Stimulated activated naive CD8-positive, alpha-beta T cell treated with anti-CD3 and anti-CD28 coated beads, Interleukin-15, amount 100 ng/mL, for 72 hours (primary cell): ENCODE results near the gene PKN1.
"Not testable (repeated sequence)": the region's sequence is repeated elsewhere in the genome, so short reads cannot be mapped to it uniquely, and the experiment has no call there.

Source experiments
- ATAC-seq: fragments of 150-1000 bp; cut with Tn5 transposase; 2 replicates; pipeline ENCODE4 v1.10.0; 2021; ENCODE audit warnings: mild to moderate bottlenecking, moderate library complexity
- DNase-seq, 2 donors: peaks; one replicate each; pipeline ENCODE4 v3.0.0; 2021 to 2022
- H3K27ac Mint-ChIP-seq, 2 donors: one replicate each; pipeline ENCODE4 v1.8.0; 2022; ENCODE audit warnings: mild to moderate bottlenecking in 2 of 2, mixed read lengths in 2 of 2, moderate library complexity in 2 of 2
- H3K27me3 Mint-ChIP-seq: one replicate; pipeline ENCODE4 v1.8.0; 2022; ENCODE audit warnings: mixed read lengths
- H3K4me1 Mint-ChIP-seq: one replicate; pipeline ENCODE4 v1.8.0; 2022; ENCODE audit warnings: mild to moderate bottlenecking, mixed read lengths
- H3K4me3 Mint-ChIP-seq, 2 donors: one replicate each; pipeline ENCODE4 v1.8.0; 2022; ENCODE audit warnings: mild to moderate bottlenecking in 2 of 2, mixed read lengths in 2 of 2, moderate library complexity in 1 of 2
- H3K9me3 Mint-ChIP-seq, 2 donors: one replicate each; pipeline ENCODE4 v1.8.0; 2022; ENCODE audit warnings: mixed read lengths in 2 of 2

Gene PKN1

DNA sequence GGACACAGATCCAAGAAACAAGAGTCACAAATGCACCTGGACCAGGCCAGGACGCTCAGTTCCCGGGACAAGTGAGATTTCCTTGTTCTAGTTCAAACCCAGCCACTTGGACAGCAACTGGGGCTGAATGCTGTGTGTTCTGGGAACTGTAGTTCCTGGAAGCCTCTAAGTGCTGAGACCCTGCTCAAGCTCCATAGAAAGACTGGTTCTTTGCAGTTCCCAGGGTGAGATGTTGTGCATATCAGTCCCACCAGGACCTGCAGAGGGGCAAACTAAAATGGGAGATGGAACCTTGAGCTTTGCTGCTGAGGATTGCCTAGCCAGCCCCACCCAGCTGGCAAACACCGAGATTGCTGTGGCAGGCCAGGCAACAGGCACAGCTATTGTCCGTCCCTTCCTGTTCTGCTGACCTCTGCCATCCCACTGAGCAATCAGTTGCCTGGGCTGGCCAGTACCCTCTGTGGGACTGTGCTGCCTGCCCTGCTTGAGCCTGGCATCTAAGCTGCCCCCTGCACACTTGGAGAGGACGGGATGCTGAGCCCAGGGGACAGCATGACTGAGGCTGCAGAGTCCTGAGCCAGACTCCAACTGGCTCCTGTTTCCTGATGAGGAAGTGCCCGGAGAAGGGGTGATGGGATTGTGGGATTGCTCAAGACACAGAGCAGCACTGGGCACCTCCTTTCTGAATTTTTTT lies 64.3 kb downstream of the PKN1 start:
- Mint-ChIP-seq H3K4me3 (peak overlapping the region in 1 of 2 donors; percentile 80), H3K9me3 (no peaks in the 10 kb centered on the region), H3K27me3 (peaks cover 7% of the 10 kb centered on the region), H3K4me1 (peaks cover 28% of the 10 kb centered on the region), H3K27ac (no peak overlapping the region)
- no peak for DNase-seq
- ATAC-seq: no peak

DNA sequence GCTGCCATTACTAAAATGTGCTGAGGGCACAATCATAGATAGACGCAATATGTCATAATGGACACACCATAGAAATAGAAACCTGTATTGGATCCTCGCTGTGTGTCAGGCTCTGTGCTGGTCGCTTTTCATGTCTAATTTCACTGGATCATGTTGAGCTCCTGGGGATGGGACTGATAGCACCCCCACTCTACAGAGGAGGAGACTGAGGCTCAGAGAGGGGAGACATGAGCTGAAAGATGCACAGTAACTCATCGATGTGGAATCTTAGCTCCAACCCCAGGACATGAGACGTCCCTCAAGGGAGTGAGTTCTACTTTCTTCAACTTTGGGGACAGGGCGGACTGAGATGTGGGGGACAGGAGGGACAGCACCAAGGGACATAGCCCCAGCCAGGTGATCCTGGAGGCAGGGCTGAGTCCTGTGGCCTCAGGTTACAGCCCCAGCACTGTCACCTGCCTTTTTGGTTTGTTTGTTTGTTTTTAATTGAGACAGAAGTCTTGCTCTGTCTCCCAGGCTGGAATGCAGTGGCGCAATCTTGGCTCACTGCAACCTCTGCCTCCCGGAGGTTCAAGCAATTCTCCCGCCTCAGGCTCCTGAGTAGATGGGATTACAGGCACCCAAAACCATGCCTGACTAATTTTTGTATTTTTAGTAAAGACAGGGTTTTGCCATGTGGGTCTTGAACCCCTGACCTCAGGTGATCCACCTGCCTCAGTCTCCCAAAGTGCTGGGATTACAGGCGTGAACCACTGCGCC lies 69.4 kb downstream of the PKN1 start:
- ATAC-seq: no peak
- Mint-ChIP-seq H3K27me3 (peaks cover 4% of the 10 kb centered on the region), H3K4me1 (peaks cover 28% of the 10 kb centered on the region), H3K9me3 (no peaks in the 10 kb centered on the region), H3K4me3 (no peak overlapping the region), H3K27ac (no peak overlapping the region)
- no peak for DNase-seq

DNA sequence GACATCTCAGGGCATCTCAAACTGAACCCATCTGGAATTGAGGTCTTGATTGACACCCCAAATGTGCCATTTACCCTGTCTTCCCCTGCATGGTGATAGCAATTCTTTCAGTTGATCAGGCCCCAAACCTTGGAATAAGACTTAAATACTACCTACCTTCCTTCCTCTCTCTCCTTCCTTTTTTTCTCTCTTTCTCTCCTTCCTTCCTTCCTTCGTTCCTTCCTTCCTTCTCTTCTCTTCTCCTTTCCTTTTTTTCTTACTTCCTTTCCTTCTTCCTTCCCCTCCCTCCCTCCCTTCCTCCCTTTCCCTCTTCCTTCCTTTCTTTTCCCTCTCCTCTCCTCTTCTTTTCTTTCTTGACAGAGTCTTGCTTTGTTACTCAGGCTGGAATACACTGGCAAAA lies 70.2 kb downstream of the PKN1 start:
- ATAC-seq (no peak), DNase-seq (no peak)
- H3K27ac Mint-ChIP-seq: no peak overlapping the region
- H3K4me3 Mint-ChIP-seq: no peak overlapping the region
- H3K27me3 Mint-ChIP-seq: no peaks in the 10 kb centered on the region
- H3K4me1 Mint-ChIP-seq: peaks cover 31% of the 10 kb centered on the region
- H3K9me3 Mint-ChIP-seq: no peaks in the 10 kb centered on the region

DNA sequence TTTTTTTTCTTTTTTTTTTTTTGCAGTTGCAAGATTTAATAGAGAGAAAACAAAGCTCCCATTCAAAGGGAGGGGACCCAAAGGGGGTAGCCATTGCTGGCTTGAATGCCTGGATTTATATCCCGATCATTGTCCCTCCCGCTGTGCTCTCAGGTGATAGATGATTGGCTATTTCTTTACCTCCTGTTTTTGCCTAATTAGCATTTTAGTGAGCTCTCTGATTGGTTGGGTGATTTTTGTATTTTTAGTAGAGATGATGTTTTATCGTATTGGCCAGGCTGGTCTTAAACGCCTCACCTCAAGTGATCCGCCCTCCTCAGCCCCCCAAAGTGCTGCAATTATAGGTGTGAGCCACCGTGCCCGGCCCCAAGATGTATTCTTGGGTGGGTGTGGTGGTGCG lies 71.5 kb downstream of the PKN1 start:
- H3K27me3 Mint-ChIP-seq, H3K27ac Mint-ChIP-seq, ATAC-seq, DNase-seq, H3K9me3 Mint-ChIP-seq, H3K4me3 Mint-ChIP-seq: not testable (repeated sequence)
- H3K4me1 Mint-ChIP-seq: peaks cover 41% of the 10 kb centered on the region

DNA sequence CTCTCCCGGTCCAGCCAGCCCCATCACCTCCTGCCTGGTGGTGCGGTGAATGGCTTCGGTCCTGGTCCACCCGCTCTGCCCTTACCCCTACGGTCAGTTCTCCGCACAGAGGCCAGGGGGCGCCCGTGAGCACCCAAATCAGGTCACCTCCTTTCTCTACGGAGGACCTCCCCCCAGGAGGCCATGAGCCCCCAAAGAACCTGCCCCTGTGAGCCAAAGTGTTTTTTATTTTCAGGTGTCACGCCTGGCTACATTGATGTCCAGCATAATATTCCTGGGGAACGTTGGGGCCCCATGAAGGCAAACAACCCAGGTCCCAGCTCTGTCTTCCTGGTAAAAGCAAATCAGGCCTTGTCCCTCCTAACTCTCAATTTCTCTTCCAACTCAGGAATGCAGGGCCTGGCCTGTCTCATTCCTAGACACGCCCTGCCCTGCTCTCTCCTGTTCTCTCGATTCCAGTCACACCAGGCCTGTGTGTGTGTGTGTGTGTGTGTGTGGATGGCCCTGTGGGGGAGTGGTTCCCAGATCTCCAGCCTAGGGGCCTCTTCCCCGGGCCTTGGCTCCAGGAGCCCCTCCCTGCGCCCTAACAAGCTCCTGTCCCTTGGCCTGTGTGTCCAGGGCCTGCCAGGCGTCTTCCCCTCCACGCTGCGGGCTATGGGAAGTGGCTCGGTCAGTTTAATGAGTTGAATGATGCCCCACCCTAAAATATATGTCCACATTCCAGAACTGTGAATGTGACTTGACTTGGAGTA lies 72.6 kb downstream of the PKN1 start:
- H3K4me1 Mint-ChIP-seq: peaks cover 48% of the 10 kb centered on the region
- no peaks in the 10 kb centered on the region for H3K27me3 Mint-ChIP-seq
- H3K9me3 Mint-ChIP-seq: no peaks in the 10 kb centered on the region
- peak overlapping the region in 1 of 2 donors; percentile 16 for H3K4me3 Mint-ChIP-seq
- peak overlapping the region in 1 of 2 donors; percentile 54 for H3K27ac Mint-ChIP-seq
- DNase-seq: peak; percentile 81 to 86
- peak; percentile 83 for ATAC-seq

DNA sequence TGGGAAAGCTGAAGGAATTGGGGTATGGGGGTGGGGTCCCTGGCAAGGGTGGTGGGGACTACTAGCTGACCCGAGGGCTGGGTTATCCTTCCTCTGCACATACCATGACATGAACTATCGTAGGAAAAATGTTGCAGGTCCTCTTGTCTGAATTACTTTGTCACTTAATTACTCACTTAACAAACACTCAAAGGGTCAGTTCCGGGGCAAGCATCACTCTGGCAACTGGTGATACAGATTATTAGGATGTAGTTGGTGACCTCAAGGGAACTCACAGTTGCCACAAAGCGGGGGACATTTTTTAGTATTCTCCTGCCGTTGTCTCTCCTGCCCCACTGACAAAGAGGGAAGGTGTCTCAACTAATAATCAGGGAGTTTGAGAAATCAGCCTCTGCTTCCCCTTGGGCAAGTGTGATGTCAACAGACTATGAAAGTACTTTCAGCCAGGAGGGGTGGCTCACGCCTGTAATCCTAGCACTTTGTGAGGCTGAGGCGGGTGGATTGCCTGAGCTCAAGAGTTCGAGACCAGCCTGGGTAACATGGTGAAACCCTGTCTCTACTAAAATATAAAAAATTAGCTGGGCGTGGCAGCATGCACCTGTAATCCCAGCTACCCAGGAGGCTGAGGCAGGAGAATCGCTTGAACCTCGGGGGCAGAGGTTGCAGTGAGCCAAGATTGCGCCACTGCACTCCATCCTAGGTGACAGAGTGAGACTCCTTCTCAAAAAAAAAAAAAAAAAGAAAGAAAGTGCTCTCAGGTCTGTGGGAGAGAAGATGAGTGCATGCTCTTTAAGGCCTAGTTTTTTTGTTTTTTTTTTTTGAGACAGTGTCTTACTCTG lies 74.8 kb downstream of the PKN1 start:
- ATAC-seq (no peak), DNase-seq (no peak)
- H3K9me3 Mint-ChIP-seq: no peaks in the 10 kb centered on the region
- H3K4me1 Mint-ChIP-seq: peaks cover 57% of the 10 kb centered on the region
- peak overlapping the region; percentile 52 to 67 for H3K4me3 Mint-ChIP-seq
- peak overlapping the region; percentile 83 to 93 for H3K27ac Mint-ChIP-seq
- no peaks in the 10 kb centered on the region for H3K27me3 Mint-ChIP-seq

DNA sequence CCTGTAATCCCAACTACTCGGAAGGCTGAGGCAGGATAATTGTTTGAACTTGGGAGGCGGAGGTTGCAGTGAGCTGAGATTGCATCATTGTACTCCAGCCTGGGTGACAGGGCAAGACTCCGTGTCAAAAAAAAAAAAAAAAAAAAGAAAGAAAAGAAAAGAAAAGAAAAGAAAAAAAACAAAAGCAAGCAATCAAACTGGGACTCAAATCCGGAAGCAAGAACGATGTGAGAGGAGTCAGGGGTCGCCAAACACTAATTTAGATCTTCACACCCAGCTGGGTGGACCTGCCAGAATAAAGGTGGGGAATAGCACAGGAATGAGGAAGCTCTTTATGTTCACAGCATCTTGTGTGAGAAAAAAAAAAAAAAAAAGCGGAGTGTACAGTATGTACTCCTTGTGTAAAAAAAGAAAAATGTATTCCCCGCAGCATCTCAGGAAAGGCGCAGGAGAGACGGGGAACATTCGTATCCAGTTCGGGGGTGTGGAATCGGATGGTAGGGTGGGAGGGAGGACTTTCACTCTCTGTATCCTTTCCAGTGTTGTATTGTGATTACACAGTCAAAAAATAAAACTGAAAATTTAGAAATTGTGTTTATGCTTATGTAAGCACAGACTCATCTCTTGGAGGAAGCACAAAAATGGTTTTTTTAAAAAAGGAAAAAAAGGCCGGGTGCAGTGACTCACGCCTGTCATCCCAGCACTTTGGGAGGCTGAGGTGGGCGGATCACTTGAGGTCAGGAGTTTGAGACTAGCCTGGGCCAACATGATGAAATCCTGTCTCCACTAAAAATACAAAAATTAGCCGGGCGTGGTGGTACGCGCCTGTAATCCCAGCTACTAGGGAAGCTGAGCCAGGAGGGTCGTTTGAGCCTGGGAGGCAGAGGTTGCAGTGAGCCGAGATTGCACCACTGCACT lies 77.5 kb downstream of the PKN1 start:
- H3K9me3 Mint-ChIP-seq: no peaks in the 10 kb centered on the region
- H3K4me1 Mint-ChIP-seq: peaks cover 69% of the 10 kb centered on the region
- DNase-seq (no peak), ATAC-seq (no peak)
- H3K4me3 Mint-ChIP-seq: no peak overlapping the region
- H3K27me3 Mint-ChIP-seq: no peaks in the 10 kb centered on the region
- peak overlapping the region in 1 of 2 donors; percentile 83 for H3K27ac Mint-ChIP-seq

DNA sequence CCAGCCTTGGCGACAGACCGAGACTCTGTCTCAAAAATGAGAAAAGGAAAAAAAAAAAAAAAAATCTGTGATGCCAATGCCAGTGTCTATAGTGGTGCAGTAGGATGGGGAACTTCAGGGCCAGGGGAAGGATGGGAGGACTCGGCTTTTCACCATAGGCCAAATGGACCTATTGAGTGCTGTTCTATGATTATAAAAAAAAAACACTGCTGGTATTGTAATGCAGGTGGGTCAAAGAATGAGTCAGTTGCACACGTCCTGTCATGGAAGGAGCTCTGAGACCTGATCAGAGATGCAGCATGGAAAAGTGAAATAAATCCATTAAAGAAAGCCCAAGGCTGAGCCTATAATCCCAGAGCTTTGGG lies 78.1 kb downstream of the PKN1 start:
- H3K4me3 Mint-ChIP-seq: no peak overlapping the region
- no peaks in the 10 kb centered on the region for H3K9me3 Mint-ChIP-seq
- no peaks in the 10 kb centered on the region for H3K27me3 Mint-ChIP-seq
- ATAC-seq (no peak), DNase-seq (no peak)
- peaks cover 69% of the 10 kb centered on the region for H3K4me1 Mint-ChIP-seq
- peak overlapping the region in 1 of 2 donors; percentile 83 for H3K27ac Mint-ChIP-seq

DNA sequence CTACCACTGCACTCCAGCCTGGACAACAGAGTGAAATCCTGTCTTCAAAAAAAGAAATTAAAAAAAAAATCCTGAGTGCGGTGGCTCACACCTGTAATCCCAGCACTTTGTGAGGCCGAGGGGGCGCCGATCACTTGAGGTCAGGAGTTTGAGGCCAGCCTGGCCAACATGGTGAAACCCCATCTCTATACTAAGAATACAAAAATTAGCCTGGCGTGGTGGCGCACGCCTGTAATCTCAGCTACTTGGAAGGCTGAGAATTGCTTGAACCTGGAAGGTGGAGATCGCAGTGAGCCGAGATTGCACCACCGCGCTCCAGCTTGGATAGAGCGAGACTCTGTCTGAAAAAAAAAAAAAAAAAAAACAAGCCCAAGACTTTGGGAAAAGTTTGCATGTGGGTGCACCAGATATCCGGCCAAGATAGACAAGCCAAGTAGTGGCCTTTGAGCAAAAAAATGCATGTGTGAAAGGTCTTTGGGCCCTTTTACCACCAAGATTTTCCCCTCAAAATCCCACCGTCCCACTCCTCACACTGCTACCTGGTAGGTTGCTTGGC lies 79.4 kb downstream of the PKN1 start:
- DNase-seq (no peak), ATAC-seq (no peak)
- H3K4me1 Mint-ChIP-seq: peaks cover 64% of the 10 kb centered on the region
- H3K9me3 Mint-ChIP-seq: no peaks in the 10 kb centered on the region
- no peak overlapping the region for H3K27ac Mint-ChIP-seq
- no peaks in the 10 kb centered on the region for H3K27me3 Mint-ChIP-seq
- H3K4me3 Mint-ChIP-seq: no peak overlapping the region

DNA sequence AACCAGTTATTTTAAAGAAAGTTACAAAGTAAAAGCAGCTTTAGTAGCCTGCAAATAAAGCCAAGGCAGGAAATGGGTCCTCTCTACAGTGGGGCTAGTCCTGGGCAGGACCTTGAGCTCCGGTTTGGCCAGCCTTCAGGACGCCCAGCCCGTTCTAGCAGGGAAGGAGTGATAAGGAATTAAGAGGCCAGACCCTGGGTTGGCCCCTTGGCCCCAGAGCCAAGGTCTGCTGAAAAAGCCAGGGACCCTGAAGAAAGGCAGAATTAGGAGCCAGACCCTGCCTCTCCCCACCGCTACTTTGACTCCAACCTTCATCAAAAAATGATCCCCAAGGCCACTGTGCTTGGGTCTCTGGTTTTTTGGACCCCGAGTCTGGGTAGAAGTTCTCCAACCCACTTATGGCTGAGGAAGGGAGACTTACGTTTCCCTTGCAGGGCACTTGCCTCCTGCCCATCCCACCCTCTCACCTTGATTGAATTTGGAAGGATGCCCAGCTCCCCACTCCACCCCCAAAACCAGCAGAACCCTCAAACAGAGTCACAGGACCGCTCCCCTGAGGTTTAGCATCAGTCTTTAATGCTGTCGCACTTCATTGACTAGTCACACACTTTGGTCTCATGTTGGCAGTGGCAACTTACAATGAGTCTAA lies 81.2 kb downstream of the PKN1 start:
- Mint-ChIP-seq H3K27me3 (no peaks in the 10 kb centered on the region), H3K27ac (peak overlapping the region; percentile 12 to 72), H3K9me3 (no peaks in the 10 kb centered on the region), H3K4me1 (peaks cover 59% of the 10 kb centered on the region), H3K4me3 (peak overlapping the region; percentile 41 to 95)
- ATAC-seq: no peak
- DNase-seq: no peak

DNA sequence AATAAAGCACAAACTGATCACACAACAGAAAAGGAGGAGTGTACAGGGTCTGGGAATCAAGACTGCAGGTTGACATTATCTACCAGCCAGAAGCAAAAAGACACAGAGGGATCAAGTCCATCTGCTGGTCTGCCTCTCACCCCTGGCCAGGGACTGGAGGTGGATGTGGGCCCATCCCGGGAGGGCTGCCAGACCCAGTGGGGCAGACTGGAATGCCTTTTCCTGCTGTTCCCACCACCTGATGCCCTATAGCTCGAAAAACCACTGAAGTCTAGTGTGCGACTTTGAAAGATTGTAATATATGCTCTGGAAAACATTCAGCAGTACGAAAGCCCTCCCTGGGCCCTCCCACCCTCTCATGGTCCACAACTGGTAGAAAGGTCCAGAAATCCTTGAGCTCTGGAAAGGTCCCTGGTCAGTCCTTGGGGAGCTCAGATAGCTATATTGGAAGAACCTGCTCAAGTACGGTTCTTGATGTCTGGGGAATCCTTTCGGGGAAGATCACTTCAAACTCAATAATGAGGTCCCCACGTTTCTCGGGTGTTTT lies 82.5 kb downstream of the PKN1 start:
- H3K9me3 Mint-ChIP-seq: no peaks in the 10 kb centered on the region
- H3K27me3 Mint-ChIP-seq: no peaks in the 10 kb centered on the region
- ATAC-seq: no peak
- H3K4me3 Mint-ChIP-seq: peak overlapping the region; percentile 95 to 96
- no peak for DNase-seq
- H3K27ac Mint-ChIP-seq: peak overlapping the region; percentile 4 to 19
- peaks cover 63% of the 10 kb centered on the region for H3K4me1 Mint-ChIP-seq

DNA sequence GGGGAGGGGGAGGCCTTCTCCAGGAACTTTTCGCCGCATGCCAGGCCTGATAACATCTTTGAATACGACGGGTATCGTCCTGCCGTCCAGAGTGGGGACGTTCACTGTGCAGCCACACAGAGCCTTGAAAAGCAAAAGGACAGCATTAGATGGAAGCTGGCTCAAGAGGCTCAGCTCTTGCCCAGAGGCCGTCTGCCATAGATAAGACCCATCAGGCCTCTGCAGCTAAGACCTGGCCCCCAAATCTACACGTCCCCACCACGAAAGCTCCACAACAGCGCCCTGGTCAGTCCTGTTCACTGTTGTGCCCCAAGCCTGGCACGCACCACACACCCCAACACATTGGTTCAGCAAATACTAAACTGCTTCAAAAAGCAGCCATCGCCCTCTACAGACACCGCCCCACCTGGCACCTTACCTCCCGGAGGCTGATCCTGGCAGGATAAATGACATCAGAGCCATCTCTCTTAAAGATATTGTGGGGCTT lies 83.0 kb downstream of the PKN1 start:
- ATAC-seq (no peak), DNase-seq (no peak)
- H3K4me3 Mint-ChIP-seq: peak overlapping the region; percentile 95 to 96
- peak overlapping the region in 1 of 2 donors; percentile 19 for H3K27ac Mint-ChIP-seq
- peaks cover 58% of the 10 kb centered on the region for H3K4me1 Mint-ChIP-seq
- no peaks in the 10 kb centered on the region for H3K27me3 Mint-ChIP-seq
- H3K9me3 Mint-ChIP-seq: no peaks in the 10 kb centered on the region

DNA sequence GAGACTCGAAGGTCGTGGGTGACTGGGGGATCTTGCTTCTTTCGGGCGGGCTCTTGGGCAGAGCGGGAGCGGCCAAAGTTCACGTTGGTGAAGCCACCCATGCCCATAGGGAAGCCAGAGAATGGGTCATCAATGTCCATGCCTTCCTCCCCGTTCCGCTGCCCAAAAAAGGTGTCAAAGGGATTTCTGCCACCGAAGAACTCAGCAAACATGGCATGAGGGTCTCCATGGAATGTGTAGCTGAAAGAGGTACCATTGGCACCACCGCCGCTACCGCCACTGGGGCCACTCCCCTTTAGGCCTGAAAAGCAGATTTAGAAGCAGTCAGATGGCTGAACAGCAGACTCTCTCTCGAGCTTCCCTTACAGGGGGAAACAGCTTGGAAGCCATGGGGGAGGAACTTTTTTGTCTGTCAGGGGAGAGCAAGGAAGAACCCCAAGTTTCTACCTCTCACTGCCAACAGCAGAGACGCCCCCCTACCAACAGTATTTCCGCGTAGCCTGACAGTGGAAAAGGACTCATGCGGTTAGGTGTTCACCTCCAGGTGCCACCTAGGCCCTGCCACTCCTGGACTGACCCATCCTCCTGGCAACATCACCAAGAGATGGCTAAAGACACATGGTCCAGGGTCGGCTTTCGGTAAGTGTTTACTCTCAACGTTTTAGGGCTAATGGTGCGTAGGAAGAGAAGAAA lies 83.8 kb downstream of the PKN1 start:
- DNase-seq (no peak), ATAC-seq (no peak)
- Mint-ChIP-seq H3K4me1 (peaks cover 62% of the 10 kb centered on the region), H3K4me3 (peak overlapping the region; percentile 95 to 96), H3K27me3 (no peaks in the 10 kb centered on the region), H3K9me3 (no peaks in the 10 kb centered on the region), H3K27ac (peak overlapping the region; percentile 88 to 94)
